ENCODE measurements around the gene SMYD3.

Gene SMYD3

DNA sequence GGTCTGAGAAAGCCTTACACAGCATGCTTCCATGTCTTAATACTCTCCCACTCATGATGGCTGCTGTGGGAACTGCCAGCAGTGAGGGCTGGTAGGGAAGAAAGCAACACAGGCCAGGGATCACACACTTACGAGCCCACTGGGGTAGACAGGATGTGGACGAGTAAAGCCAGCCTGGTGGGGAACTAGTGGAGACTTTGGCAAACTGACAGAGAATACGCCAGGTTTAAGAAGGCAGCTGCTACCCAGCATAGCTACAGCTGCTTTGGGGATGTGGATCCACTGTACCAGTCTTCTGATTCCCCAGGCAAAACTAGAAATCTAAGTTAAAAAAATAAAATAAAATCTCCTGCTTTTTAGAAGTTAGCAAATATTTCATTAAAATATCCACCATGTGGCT lies 664.0 kb downstream of the SMYD3 start:
- no peak for TF ChIP-seq SIN3A (IDR thresholded peaks at IDR 0.05; ENCODE audit: borderline replicate concordance, insufficient read depth, low read length)

DNA sequence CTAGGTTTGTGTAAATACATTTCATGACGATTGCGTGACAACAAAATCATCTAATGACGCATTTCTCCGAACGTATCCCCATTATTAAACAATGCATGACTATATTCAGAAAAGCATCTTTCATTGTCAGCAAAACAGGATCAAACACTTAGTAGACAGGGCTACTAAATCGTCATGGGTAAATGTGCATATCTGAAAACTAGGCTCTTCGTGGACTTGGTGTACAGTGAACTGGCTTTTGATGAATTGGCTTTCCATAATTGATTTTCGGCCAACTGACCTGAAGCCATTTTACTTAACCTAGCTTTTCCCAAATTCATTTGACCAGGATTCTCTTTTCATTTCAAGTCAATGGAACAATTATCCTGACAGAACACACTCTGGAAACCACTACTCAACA lies 665.0 kb downstream of the SMYD3 start:
- TF ChIP-seq FOXP2 (optimal IDR thresholded peaks at IDR 0.05; ENCODE audit: borderline replicate concordance, extremely low read depth, extremely low read length, insufficient read depth) (no peak), TAF1 (IDR thresholded peaks at IDR 0.05; ENCODE audit: borderline replicate concordance, insufficient read depth, low read length) (no peak), REST (IDR thresholded peaks at IDR 0.05; ENCODE audit: insufficient read depth in 1 of 2, low read depth in 2 of 2, low read length in 2 of 2) (no peak), POLR2AphosphoS5 (IDR thresholded peaks at IDR 0.05; ENCODE audit: low read depth, low read length) (no peak), SIN3A (IDR thresholded peaks at IDR 0.05; ENCODE audit: borderline replicate concordance, insufficient read depth, low read length) (no peak)

GRCh38 chr1:245840971-245841370 lies 666.1 kb downstream of the SMYD3 start:
- TF ChIP-seq FOXP2 (optimal IDR thresholded peaks at IDR 0.05; ENCODE audit: borderline replicate concordance, extremely low read depth, extremely low read length, insufficient read depth) (no peak), REST (IDR thresholded peaks at IDR 0.05; ENCODE audit: insufficient read depth in 1 of 2, low read depth in 2 of 2, low read length in 2 of 2) (no peak), TAF1 (IDR thresholded peaks at IDR 0.05; ENCODE audit: borderline replicate concordance, insufficient read depth, low read length) (no peak), SIN3A (IDR thresholded peaks at IDR 0.05; ENCODE audit: borderline replicate concordance, insufficient read depth, low read length) (no peak), POLR2AphosphoS5 (IDR thresholded peaks at IDR 0.05; ENCODE audit: low read depth, low read length) (no peak)

- TF ChIP-seq FOXP2 (optimal IDR thresholded peaks at IDR 0.05; ENCODE audit: borderline replicate concordance, extremely low read depth, extremely low read length, insufficient read depth) (no peak), REST (IDR thresholded peaks at IDR 0.05; ENCODE audit: insufficient read depth in 1 of 2, low read depth in 2 of 2, low read length in 2 of 2) (no peak), SIN3A (IDR thresholded peaks at IDR 0.05; ENCODE audit: borderline replicate concordance, insufficient read depth, low read length) (no peak), POLR2AphosphoS5 (IDR thresholded peaks at IDR 0.05; ENCODE audit: low read depth, low read length) (no peak), TAF1 (IDR thresholded peaks at IDR 0.05; ENCODE audit: borderline replicate concordance, insufficient read depth, low read length) (no peak)
These were observed 669.4 kb downstream of the SMYD3 start for GRCh38 chr1:245837718-245838117.

- no peak for TF ChIP-seq POLR2AphosphoS5 (IDR thresholded peaks at IDR 0.05; ENCODE audit: low read depth, low read length)
- TF ChIP-seq FOXP2 (optimal IDR thresholded peaks at IDR 0.05; ENCODE audit: borderline replicate concordance, extremely low read depth, extremely low read length, insufficient read depth) = no peak
- TF ChIP-seq TAF1 (IDR thresholded peaks at IDR 0.05; ENCODE audit: borderline replicate concordance, insufficient read depth, low read length) = no peak
- TF ChIP-seq SIN3A (IDR thresholded peaks at IDR 0.05; ENCODE audit: borderline replicate concordance, insufficient read depth, low read length) = no peak
- TF ChIP-seq REST (IDR thresholded peaks at IDR 0.05; ENCODE audit: insufficient read depth in 1 of 2, low read depth in 2 of 2, low read length in 2 of 2) = no peak
These were observed 671.7 kb downstream of the SMYD3 start for GRCh38 chr1:245835386-245835785.
